ENCODE results near the gene TRIP10.

DNA sequence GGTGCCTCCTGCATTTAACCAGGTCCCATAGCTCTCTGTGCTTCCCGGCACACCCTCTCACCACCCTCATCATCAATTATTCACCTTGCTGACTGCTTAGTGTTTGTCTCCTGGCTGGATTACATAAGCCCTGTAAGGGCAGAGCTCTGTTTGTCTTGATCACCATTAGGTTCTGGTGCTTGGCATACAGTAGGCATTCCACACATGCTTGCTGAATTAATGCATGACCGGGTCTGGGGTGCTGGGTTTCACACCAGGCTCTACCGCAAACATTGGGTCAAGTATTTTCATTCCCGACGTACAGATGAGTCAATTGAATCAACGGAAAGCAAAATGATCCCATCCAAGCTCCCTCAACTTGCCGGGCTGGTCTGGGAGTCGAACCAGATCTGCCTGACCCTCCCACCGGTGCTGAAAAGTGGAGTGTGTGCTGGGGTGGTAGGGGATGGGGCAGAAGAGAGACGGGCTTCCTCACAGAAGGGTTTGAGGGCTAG lies 61.6 kb downstream of the TRIP10 start:
- TF ChIP-seq, protein P1, sequence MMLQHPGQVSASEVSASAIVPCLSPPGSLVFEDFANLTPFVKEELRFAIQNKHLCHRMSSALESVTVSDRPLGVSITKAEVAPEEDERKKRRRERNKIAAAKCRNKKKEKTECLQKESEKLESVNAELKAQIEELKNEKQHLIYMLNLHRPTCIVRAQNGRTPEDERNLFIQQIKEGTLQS (IDR thresholded peaks at IDR 0.05), result no peak
- TF ChIP-seq, protein P2, sequence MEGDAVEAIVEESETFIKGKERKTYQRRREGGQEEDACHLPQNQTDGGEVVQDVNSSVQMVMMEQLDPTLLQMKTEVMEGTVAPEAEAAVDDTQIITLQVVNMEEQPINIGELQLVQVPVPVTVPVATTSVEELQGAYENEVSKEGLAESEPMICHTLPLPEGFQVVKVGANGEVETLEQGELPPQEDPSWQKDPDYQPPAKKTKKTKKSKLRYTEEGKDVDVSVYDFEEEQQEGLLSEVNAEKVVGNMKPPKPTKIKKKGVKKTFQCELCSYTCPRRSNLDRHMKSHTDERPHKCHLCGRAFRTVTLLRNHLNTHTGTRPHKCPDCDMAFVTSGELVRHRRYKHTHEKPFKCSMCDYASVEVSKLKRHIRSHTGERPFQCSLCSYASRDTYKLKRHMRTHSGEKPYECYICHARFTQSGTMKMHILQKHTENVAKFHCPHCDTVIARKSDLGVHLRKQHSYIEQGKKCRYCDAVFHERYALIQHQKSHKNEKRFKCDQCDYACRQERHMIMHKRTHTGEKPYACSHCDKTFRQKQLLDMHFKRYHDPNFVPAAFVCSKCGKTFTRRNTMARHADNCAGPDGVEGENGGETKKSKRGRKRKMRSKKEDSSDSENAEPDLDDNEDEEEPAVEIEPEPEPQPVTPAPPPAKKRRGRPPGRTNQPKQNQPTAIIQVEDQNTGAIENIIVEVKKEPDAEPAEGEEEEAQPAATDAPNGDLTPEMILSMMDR (IDR thresholded peaks at IDR 0.05; ENCODE audit: low read depth, low read length, missing input control), result no peak
- TF ChIP-seq EGR1 (IDR thresholded peaks at IDR 0.05; ENCODE audit: low read depth in 2 of 2) (no peak), TAF1 (conservative IDR thresholded peaks at IDR 0.05) (no peak), FOXA1 (IDR thresholded peaks at IDR 0.05) (no peak), JUND (IDR thresholded peaks at IDR 0.05) (no peak), YY1 (IDR thresholded peaks at IDR 0.05) (no peak)
- TF ChIP-seq, protein P3, sequence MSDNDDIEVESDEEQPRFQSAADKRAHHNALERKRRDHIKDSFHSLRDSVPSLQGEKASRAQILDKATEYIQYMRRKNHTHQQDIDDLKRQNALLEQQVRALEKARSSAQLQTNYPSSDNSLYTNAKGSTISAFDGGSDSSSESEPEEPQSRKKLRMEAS (IDR thresholded peaks at IDR 0.05), result no peak
- TF ChIP-seq, protein P4, sequence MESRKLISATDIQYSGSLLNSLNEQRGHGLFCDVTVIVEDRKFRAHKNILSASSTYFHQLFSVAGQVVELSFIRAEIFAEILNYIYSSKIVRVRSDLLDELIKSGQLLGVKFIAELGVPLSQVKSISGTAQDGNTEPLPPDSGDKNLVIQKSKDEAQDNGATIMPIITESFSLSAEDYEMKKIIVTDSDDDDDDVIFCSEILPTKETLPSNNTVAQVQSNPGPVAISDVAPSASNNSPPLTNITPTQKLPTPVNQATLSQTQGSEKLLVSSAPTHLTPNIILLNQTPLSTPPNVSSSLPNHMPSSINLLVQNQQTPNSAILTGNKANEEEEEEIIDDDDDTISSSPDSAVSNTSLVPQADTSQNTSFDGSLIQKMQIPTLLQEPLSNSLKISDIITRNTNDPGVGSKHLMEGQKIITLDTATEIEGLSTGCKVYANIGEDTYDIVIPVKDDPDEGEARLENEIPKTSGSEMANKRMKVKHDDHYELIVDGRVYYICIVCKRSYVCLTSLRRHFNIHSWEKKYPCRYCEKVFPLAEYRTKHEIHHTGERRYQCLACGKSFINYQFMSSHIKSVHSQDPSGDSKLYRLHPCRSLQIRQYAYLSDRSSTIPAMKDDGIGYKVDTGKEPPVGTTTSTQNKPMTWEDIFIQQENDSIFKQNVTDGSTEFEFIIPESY (IDR thresholded peaks at IDR 0.05), result no peak
